ENCODE data around the gene NFX1. TPM values are rescaled to one million over a fixed set of nuclear protein-coding genes. Genes with fewer than 3 reads are reported as not detected.
"Not testable (repeated sequence)": the region's sequence is repeated elsewhere in the genome, so short reads cannot be mapped to it uniquely, and the experiment has no call there.

Gene NFX1
- polyA plus RNA-seq, 3 donors: 4.3 to 26.3 (median 8.1) TPM

- H4K20me1 ChIP-seq (ENCODE audit: insufficient read depth, low read length): no peaks in the 10 kb centered on the region
- TF ChIP-seq CTCF (IDR thresholded peaks at IDR 0.05): no peak
- no peak overlapping the region for H3K27ac Mint-ChIP-seq
- no peak for DNase-seq
- peak overlapping the region in 1 of 2 donors; percentile 0 for H3K27ac ChIP-seq (ENCODE audit: low read depth in 1 of 2, low read length in 2 of 2)
- no peak overlapping the region for H3K4me2 ChIP-seq (replicated peaks; ENCODE audit: extremely low read depth, low read length, poor library complexity, severe bottlenecking)
- WGBS (ENCODE audit: insufficient coverage): no CpG with 5 or more reads among the region's 5 CpGs
- no peak overlapping the region for H2AFZ ChIP-seq (ENCODE audit: insufficient read depth, low read depth, low read length, poor library complexity, severe bottlenecking)
- H3K4me3 ChIP-seq (replicated peaks in 1 of 3; ENCODE audit: low read depth in 2 of 3, low read length in 3 of 3): no peak overlapping the region
- no peaks in the 10 kb centered on the region for H3K9me3 ChIP-seq (replicated peaks in 1 of 2; ENCODE audit: control insufficient read depth in 1 of 2, insufficient read depth in 1 of 2, low read length in 2 of 2)
- H3K4me1 ChIP-seq (ENCODE audit: control insufficient read depth in 1 of 2, insufficient read depth in 2 of 2, low read length in 2 of 2): peaks cover 0 to 7% of the 10 kb centered on the region in 2 donors
- H3K9me3 Mint-ChIP-seq: no peaks in the 10 kb centered on the region
- intact Hi-C loops (cut with micrococcal nuclease): no loop called here
- peaks cover 8 to 45% of the 10 kb centered on the region in 2 donors for H3K36me3 ChIP-seq (replicated peaks in 1 of 2; ENCODE audit: control insufficient read depth in 1 of 2, insufficient read depth in 2 of 2, low read length in 2 of 2)
- H3K79me2 ChIP-seq (ENCODE audit: insufficient read depth, low read length): no peaks in the 10 kb centered on the region
- H3K4me3 Mint-ChIP-seq: no peak overlapping the region
- peaks cover 29 to 64% of the 10 kb centered on the region in 2 donors for H3K36me3 Mint-ChIP-seq
- peaks cover 4% of the 10 kb centered on the region for H3K4me1 Mint-ChIP-seq
- no peaks in the 10 kb centered on the region for H3K27me3 ChIP-seq (ENCODE audit: control insufficient read depth in 2 of 2, insufficient read depth in 2 of 2, low read length in 2 of 2)
- no peak overlapping the region for H3K9ac ChIP-seq (ENCODE audit: insufficient read depth, low read length, poor library complexity, severe bottlenecking)
- H3K27me3 Mint-ChIP-seq (ENCODE audit: low read depth in 3 of 3): no peaks in the 10 kb centered on the region
Measured at GRCh38 chr9:33354651-33355211, 64.4 kb downstream of the NFX1 start.

GRCh38 chr9:33355933-33356332 is 65.6 kb downstream of the NFX1 start:
- peaks cover 4% of the 10 kb centered on the region for H3K4me1 Mint-ChIP-seq
- H3K4me2 ChIP-seq (replicated peaks; ENCODE audit: extremely low read depth, low read length, poor library complexity, severe bottlenecking): no peak overlapping the region
- no peaks in the 10 kb centered on the region for H4K20me1 ChIP-seq (ENCODE audit: insufficient read depth, low read length)
- peaks cover 0 to 7% of the 10 kb centered on the region in 2 donors for H3K4me1 ChIP-seq (ENCODE audit: control insufficient read depth in 1 of 2, insufficient read depth in 2 of 2, low read length in 2 of 2)
- no peaks in the 10 kb centered on the region for H3K9me3 ChIP-seq (replicated peaks in 1 of 2; ENCODE audit: control insufficient read depth in 1 of 2, insufficient read depth in 1 of 2, low read length in 2 of 2)
- H3K36me3 ChIP-seq (replicated peaks in 1 of 2; ENCODE audit: control insufficient read depth in 1 of 2, insufficient read depth in 2 of 2, low read length in 2 of 2): peaks cover 9 to 54% of the 10 kb centered on the region in 2 donors
- no peak overlapping the region for H3K4me3 ChIP-seq (replicated peaks in 1 of 3; ENCODE audit: low read depth in 2 of 3, low read length in 3 of 3)
- no peaks in the 10 kb centered on the region for H3K27me3 Mint-ChIP-seq (ENCODE audit: low read depth in 3 of 3)
- H3K79me2 ChIP-seq (ENCODE audit: insufficient read depth, low read length): no peaks in the 10 kb centered on the region
- H3K36me3 Mint-ChIP-seq: peaks cover 33 to 70% of the 10 kb centered on the region in 2 donors
- no peaks in the 10 kb centered on the region for H3K9me3 Mint-ChIP-seq
- H3K4me3 Mint-ChIP-seq: no peak overlapping the region
- DNase-seq: no peak
- no peak overlapping the region for H3K27ac ChIP-seq (ENCODE audit: low read depth in 1 of 2, low read length in 2 of 2)
- H3K9ac ChIP-seq (ENCODE audit: insufficient read depth, low read length, poor library complexity, severe bottlenecking): no peak overlapping the region
- H3K27me3 ChIP-seq (ENCODE audit: control insufficient read depth in 2 of 2, insufficient read depth in 2 of 2, low read length in 2 of 2): no peaks in the 10 kb centered on the region
- intact Hi-C loops (cut with micrococcal nuclease): no loop called here
- no peak overlapping the region for H2AFZ ChIP-seq (ENCODE audit: insufficient read depth, low read depth, low read length, poor library complexity, severe bottlenecking)
- WGBS (ENCODE audit: insufficient coverage): no CpG with 5 or more reads among the region's 1 CpG
- TF ChIP-seq CTCF (IDR thresholded peaks at IDR 0.05): no peak
- no peak overlapping the region for H3K27ac Mint-ChIP-seq

- H4K20me1 ChIP-seq (ENCODE audit: insufficient read depth, low read length); H3K4me1 ChIP-seq (ENCODE audit: control insufficient read depth in 1 of 2, insufficient read depth in 2 of 2, low read length in 2 of 2); H3K9me3 Mint-ChIP-seq; H3K9me3 ChIP-seq (replicated peaks in 1 of 2; ENCODE audit: control insufficient read depth in 1 of 2, insufficient read depth in 1 of 2, low read length in 2 of 2); H3K4me1 Mint-ChIP-seq; H3K4me3 ChIP-seq (replicated peaks in 1 of 3; ENCODE audit: low read depth in 2 of 3, low read length in 3 of 3); H3K27ac ChIP-seq (ENCODE audit: low read depth in 1 of 2, low read length in 2 of 2); H3K4me2 ChIP-seq (replicated peaks; ENCODE audit: extremely low read depth, low read length, poor library complexity, severe bottlenecking); H3K79me2 ChIP-seq (ENCODE audit: insufficient read depth, low read length); H3K4me3 Mint-ChIP-seq; DNase-seq; intact Hi-C loops (cut with micrococcal nuclease); H3K9ac ChIP-seq (ENCODE audit: insufficient read depth, low read length, poor library complexity, severe bottlenecking); H3K27me3 Mint-ChIP-seq (ENCODE audit: low read depth in 3 of 3); H2AFZ ChIP-seq (ENCODE audit: insufficient read depth, low read depth, low read length, poor library complexity, severe bottlenecking); H3K27me3 ChIP-seq (ENCODE audit: control insufficient read depth in 2 of 2, insufficient read depth in 2 of 2, low read length in 2 of 2): not testable (repeated sequence)
- peak overlapping the region in 1 of 7 donors; percentile 36 for H3K27ac Mint-ChIP-seq
- peaks cover 38 to 73% of the 10 kb centered on the region in 2 donors for H3K36me3 Mint-ChIP-seq
- no CpG with 5 or more reads among the region's 3 CpGs for WGBS (ENCODE audit: insufficient coverage)
- H3K36me3 ChIP-seq (replicated peaks in 1 of 2; ENCODE audit: control insufficient read depth in 1 of 2, insufficient read depth in 2 of 2, low read length in 2 of 2): peaks cover 9 to 50% of the 10 kb centered on the region in 2 donors
Measured at GRCh38 chr9:33358641-33359040, 68.3 kb downstream of the NFX1 start.

All from CD14-positive monocyte (primary cell).